Testis (tissue), 2 donors: ENCODE results near the gene C1RL.

Source experiments
- POLR2A ChIP-seq: fragments of 450-650 bp; IDR thresholded peaks from one replicate; pipeline ENCODE4 v1.6.1; 2017; ENCODE audit warnings: antibody characterized with exemption, mild to moderate bottlenecking, moderate library complexity
- TF ChIP-seq, protein P1 (sequence below), 3 experiments: fragments of 450-650 bp in 2 of 3; fragments of 200-600 bp in 1 of 3; sonication (generic) in 1 of 3; IDR thresholded peaks; one replicate each; pipeline ENCODE4 v1.5.1; 2016 to 2019; ENCODE audit warnings: antibody characterized with exemption in 3 of 3, mild to moderate bottlenecking in 2 of 3, moderate library complexity in 1 of 3

GRCh38 chr12:7047306-7047705 is 61.7 kb downstream of the C1RL start:
- TF ChIP-seq, protein P1, sequence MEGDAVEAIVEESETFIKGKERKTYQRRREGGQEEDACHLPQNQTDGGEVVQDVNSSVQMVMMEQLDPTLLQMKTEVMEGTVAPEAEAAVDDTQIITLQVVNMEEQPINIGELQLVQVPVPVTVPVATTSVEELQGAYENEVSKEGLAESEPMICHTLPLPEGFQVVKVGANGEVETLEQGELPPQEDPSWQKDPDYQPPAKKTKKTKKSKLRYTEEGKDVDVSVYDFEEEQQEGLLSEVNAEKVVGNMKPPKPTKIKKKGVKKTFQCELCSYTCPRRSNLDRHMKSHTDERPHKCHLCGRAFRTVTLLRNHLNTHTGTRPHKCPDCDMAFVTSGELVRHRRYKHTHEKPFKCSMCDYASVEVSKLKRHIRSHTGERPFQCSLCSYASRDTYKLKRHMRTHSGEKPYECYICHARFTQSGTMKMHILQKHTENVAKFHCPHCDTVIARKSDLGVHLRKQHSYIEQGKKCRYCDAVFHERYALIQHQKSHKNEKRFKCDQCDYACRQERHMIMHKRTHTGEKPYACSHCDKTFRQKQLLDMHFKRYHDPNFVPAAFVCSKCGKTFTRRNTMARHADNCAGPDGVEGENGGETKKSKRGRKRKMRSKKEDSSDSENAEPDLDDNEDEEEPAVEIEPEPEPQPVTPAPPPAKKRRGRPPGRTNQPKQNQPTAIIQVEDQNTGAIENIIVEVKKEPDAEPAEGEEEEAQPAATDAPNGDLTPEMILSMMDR (IDR thresholded peaks at IDR 0.05): no peak
- TF ChIP-seq POLR2A: no peak
